Frontal cortex (tissue), 4 donors: Measurements from ENCODE around the gene IGFN1. TPM values are rescaled to one million over a fixed set of nuclear protein-coding genes. Genes with fewer than 3 reads are reported as not detected.

Experiments
- DNase-seq, 2 donors: peaks; one replicate each; pipeline ENCODE4 v3.0.0; 2012; ENCODE audit warnings: low spot score in 2 of 2
- FAIRE-seq: peaks from 2 replicates; lab custom pipeline; 2012; peaks lifted over from hg19 to GRCh38; lab: Jason Lieb, UNC
- total RNA-seq: library from RNA; depleted of rRNA; stranded (reverse); fragments of >200 nt; gene quantifications from one replicate; pipeline ENCODE4 v1.2.3, GENCODE V29; 2014
- donor health status: control.
- donor health status: control.
- donor health status: control.

IGFN1 gene
- total RNA-seq = under 0.01 TPM

DNA sequence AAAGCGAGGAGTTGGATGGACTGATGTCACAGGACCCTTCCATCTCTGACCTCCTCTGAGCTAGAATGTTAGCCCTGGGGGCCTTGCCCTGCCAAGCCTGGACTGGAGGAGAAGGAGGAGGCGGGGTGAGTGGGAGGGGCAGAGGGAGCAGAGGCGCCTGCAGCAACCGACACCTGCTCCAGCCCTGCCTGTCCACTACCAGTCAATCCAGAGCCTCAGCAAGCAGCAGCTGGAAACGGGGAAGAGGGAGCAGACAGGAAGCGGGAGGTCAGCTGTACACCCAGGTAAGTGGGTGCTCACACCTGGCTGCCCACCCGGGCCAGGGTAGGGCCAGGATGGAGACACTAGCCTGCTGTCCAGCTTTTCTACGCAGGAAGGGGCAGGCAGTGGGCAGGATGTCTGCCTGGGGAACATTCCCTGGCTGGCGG, at the start of gene IGFN1:
Gene IGFN1 (plus strand): TSS at position 201 of the 428 bp plus-strand sequence. CDS start 2,470 bp downstream, outside the sequence.
- FAIRE-seq (no peak), DNase-seq (no peak)

DNA sequence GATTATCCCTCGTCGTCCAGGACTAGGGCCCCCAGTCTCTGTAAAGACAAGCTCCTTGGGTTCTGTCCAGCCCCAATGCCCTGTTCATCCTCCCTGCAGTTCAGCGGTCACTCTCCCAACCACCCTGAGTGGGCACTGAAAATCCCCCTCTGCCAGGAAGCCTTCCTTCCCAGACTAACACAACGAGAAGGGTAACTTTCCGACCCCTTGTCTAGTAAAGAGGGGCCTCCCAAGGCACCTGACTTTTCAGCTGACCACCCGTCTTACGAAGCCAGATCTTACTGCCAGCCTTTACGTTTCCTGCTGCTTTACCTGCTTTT, 49.7 kb upstream of the IGFN1 start:
- FAIRE-seq (no peak), DNase-seq (no peak)

DNA sequence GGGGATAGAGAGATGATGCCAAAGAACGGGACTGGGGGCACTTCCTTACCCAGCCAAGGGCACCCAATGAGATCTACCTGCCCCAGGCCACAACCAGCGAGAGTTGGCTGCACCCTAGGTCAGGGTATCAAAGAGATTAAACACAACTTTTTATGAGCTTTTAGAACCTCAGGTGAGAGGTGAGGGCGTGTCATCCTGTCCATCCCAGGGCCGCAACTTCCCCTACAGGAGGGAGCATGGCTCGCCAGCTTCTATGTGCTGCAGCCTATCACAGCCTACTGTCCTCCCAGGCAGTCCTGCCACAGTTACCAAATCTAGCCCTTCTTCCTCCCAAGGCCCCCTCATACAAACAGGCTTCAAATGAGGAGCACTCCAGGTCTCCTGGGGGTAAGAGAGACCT, 49.2 kb upstream of the IGFN1 start:
- DNase-seq (no peak), FAIRE-seq (no peak)

DNA sequence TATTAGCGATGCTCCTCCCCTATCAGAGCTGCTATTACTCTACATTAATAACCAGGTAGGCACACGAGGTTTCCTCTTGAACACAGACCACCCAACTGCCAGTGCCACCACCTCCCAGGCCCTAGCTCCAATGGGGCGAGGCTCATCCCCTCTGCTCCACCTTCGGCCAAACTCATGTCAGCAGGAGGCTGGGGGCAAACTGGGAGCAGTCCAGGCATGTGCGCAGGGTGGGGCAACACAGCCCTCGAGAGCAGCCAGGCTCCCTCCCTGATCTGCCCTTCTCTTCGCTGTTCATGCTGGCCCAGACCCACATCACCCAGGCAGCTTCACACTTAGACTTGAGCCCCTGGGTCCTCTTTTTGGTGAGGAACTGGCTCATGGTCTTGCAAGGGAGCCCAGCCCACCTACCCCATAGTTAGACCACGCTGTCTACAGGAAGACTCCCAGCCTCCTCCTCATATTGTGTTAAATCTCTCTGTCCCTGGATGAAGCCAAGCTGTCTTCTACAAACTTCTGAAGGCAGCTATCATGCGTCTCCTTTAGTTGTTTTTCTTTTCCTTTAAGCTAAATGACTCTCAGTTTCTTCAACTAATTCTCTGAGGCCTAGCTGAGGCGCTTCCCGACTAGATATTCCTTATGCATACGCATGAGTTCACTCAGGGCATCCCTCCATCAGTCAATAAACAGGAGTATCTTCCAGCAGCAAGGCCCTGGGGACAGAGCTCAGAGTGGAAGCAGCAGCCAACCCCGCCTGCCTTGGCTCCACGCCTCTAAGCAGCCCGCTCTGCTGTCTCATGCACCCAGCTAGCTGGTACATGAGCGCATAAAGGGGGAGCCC, 48.4 kb upstream of the IGFN1 start:
- no peak for FAIRE-seq
- DNase-seq = no peak

DNA sequence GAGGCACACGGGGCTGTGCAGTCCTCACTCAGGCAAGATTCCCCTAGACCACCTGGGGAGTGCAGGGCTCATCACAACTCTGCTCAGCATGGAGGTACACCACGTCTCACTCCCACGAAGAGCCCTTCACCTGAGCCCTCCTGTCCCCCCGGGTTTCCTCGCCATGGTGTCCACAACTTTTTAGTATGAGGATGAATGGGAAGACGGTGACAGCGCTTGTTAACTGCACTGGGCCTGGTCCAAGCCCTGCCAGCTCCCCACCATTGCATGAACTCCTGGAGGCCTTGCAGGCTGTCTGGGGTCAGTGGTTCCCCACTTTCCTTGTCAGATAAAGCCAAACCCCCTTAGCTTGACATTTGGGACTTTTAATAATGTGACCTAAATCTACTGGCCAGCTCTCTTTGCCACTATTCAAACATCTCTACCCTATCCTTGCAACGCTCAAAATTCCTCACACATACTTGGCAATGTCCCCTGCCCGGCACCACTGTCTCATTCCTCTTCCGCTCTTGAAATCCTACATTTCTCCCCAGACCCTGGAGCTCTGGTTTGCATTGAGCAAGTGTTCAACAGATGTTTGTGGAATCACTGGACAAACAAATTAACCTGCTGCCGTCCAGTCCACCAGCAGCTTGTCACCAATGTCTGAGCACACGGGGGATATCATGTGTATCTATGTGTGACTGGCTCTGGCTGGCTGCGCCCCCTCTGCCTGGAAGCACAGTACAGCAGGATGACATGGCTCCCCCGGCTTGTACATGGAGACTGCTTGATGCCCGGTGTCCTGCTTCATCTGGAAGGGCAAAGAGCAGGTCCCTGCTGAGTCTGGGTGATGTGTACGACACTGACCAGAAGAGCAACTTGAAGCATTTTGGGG, 47.5 kb upstream of the IGFN1 start:
- DNase-seq = no peak
- FAIRE-seq = no peak

DNA sequence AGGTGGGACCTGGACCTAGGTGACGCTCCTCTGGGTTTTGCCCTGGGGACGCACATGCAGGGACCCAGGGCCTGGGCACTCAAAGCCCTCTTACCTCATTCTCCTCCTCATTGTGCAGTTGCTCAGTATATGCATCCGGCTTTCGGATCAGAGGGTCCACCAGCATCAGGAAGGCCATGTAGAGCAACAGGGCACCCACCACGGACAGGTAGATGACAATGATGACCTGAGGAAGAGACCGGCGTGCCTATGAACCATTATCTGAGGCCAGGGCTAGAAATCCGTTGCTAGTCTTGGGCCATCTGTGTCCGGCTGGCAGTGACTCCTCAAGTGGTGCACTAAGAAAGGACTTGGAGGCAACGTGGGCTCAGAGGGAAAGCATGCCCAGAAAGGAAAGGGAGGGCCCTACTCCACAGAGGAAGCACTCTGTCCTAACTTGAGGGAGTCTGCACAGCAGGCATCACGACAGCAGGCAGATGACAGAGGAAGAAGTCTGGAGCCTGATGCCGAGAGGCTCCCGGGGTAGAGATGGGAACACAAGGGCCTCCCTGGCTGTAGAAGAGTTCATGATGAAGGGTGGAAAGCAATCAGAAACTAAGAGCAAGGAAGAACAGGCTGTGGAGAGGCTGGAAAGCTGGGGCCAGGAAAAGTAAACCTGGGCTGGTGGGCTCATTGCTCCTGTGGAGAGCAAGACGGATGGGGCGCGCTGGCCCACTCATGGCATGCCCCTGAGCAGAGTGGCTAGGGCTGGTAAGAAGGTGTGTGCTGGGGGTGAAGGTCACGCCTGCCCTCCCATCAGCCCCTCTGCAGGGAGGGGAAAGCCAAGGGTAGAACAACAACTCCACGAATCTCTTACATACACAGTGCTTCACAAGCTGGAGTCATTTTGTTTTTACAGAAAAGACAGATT, 46.6 kb upstream of the IGFN1 start:
- FAIRE-seq (no peak), DNase-seq (no peak)

DNA sequence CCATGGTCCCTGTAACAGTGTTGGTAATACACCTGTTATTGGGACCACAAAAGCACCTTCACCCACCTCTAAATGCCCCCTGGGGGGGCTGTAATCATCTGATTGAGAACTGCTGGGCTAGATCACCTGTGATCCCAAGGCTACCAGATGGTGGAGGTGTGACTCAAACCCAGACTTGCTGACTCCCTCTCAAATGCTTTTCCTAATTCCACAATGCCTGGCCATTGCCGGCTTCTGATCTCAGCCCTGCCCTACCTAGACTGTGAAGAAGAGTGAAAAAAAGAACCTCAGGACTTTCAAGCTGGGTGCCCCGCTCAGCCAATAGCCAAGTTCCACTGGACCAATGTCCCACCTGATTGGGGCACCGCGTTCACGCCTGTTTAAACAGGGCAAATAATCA, 45.9 kb upstream of the IGFN1 start:
- no peak for FAIRE-seq
- DNase-seq = no peak

DNA sequence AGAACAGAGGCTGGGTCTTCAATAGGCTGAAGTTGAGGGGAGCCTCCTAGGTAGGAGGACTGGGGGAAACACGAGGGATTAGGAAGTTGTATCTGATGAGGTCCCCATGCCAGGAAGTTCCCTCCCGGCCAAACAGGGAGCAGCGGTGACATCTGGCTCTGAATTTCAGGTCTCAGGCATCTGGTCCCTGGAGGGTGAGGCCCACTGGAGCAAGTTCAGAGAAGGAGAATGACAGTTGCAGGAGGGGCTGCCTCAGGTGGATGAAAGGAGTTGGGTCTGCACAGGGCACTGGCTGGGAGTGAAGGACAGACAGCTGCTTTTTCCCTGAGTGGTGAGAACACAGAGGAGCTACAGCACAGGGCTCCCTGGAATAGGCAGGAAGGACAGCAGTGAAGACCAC, 45.5 kb upstream of the IGFN1 start:
- no peak for FAIRE-seq
- DNase-seq = no peak

DNA sequence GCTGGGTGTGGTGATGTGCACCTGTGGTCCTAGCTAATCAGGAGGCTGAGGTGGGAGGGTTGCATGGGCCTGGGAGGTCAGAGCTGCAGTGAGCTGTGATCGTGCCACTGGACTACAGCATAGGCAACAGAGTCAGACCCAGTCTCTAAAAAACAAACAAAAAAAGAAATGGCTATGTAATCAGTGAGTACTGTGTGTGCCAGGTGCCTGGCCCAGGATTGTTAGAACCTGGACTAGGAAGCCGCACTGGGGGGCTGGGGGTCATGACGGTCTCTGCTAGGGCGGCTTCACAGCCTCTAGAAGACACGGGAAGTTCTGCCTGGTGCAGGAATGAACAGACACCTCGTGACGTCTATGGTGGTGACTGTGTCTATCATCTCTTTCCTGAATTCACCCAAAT, 44.8 kb upstream of the IGFN1 start:
- FAIRE-seq = no peak
- no peak for DNase-seq

DNA sequence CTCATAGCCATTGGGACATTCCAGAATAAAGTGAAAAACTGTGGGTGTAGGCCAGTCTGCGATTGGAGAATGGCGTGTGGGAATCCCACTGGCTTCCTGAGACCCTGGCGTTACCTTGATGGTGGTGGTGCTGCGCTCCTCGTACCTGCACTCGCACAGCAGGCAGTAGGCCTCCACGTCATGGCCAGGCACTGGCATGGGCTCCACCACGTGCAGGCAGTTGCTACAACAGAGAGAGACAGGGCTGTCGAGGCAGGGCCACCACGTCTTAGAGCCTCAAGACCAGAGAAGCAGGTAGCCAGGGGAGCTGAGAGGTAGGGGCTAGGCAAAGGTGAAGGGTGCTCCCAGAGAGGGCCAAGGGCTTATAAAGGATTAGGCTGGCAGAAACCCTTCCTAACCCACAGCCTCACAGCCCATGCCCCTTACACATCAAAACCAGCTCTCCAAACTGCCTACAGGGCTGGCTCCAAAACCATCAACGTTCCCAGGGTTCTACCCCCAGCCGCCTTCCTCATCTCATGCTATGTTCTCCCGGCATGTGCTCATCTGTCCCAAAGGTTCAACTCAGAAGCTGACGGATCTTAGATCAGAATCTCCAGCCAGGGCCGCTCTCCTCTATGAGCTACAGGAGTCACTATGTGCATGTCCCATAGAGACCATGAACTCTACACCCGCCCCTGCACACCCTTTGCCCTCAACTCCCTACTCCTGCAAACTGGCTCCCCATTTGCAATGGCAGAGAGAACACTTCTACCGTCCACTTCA, 43.8 kb upstream of the IGFN1 start:
- FAIRE-seq = no peak
- no peak for DNase-seq

DNA sequence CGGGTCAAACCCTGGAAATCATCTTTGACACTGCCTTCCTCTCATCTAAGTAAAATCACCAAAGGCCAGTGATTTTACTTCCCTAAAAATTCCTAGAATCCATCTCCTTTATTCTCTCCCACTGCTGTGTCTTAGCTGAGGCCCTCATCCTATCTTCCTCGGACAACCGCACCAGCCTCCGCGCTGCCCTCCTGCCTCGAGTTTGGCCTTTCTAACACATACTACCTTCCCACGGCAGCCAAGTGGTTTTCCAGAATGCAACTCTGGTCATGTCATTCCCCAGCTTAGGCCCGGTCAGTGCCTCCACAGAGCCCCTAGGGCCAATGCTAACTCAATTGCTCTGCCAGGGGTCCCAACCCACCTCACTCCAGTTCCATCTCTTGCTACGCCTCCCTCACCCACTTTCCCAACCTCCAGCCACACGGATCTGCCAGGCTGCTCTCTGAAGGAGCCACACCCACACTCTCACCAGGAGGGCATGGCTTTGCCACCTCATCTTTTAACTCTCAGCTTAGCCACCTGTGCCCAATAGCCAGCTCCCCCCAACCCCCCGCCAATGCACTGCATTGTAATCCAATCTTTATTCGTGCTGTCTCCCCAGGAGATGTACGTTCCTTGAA, 43.1 kb upstream of the IGFN1 start:
- FAIRE-seq = no peak
- DNase-seq = no peak

DNA sequence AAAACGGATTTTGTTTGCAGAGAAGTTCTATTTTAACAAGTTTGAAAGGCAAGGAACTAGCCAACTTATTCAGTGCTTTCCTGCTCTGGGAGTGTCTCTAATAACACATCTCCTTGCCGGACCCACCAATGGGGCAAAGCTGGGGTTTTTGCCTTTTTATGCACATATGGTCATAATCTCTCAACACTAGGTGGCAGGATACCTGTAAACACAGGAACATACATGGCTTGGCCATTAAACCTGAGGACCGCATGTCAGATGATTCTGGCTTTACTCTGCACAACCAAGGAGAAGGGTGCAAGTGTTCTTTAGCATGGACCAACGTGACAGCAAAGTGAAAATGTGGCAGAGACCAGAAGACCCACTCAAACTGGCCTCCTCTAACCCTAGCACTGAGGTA, 41.2 kb upstream of the IGFN1 start:
- no peak for FAIRE-seq
- no peak for DNase-seq

DNA sequence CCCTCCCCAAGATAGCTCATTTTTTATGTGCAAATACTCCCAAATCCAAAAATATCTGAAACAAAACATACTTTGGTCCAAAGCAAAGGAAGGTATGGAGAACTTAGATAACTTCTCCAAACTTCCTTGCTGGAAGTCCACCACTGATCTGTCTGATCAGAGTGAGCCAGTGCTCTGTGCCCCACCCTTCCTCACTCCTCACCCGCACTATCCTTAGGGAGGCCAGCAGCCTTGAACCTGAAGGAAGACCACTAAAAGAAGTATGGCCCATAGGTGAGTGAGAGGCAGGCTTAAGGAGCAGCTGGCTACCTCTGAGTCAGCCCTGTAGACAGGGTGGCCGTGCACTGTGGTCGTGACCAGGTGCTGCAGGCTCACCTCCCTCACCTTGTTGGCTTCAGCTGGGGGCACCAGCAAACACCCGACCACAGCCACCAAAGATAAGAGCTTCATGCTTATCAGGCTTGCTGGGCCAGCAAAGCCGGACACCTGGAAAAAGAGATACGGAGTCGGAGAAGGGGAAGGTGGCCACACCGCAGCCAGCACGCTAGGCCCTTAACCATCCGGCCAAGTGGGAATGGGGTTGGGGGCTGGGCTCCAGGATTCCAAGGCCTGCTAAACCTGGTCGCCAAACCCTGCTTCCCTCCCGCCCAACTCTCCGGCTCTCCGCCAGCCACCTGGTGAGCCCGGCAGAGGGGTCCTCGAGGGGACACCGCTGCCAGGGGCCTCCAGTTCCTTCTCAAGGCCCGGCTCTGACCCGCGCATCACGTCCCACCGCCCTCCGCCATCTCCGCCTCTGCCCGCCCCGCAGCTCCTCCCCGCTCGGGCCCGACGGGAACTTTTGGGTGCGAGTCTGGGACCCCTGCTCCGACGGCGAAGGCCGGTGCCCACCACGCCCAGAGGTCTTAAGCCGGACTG, 36.9 kb upstream of the IGFN1 start:
- FAIRE-seq (no peak), DNase-seq (no peak)

DNA sequence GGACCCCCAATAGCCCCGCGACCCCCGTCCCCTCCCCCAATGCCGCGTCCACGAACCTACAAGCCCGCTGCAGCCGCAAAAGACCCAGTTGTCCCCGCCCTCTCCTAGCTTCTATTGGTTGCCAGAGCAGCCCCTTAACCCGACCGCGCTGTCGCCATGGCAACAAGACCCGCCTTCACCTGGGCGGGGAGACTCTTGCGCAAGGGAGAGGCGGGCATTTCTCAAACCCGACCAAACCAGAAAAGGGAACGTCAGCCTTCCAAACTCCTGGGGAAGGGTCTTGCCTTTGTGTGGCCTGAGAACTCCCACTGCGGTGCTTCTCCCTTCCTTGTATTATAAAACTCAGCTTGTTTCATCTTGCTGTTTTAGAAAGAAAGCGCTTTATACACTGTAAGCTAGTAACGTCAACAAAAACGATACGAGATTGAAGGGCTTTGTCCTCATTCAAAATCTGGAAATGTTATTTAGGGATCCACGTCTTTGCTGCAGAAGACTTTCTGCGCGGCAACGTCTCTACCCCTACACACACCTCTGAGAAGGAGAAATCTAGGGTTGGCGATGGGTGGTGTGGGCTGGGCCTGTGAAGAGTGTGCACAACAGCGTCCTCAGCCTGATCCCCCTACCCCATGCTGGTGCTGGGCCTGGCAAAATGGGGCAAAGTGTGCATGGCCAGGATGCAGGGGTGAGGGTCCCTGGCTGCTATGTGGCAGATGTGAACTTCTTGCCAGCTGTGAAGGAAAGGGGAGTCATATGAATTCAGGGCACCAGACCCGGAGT, 36.0 kb upstream of the IGFN1 start, which contains the start of gene TMEM9:
Gene TMEM9 (minus strand): TSS at position 86 of the 777 bp plus-strand sequence. CDS start 551 bp downstream, outside the sequence.
- DNase-seq (peak; percentile 93 to 97), FAIRE-seq (no peak)

DNA sequence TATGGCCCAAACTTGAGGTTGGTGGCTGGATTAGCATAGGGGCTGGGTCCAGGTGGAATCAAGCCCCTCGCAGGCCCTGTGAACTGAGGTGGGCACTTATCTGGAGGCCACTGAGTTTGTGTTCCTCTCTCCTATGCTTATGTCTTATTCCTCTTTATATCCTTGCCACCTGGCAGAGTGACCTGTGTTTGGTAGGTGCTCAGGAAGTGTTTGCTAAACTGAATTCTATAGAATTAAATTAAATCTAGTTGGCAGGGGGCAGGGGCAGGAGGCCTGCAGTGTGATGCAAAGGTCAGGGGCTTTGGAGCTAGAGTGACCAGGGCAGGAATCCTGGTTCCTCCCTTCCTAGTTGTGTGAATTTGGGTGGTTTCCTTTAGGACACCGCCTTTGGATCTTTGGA, 35.3 kb upstream of the IGFN1 start:
- no peak for FAIRE-seq
- no peak for DNase-seq

DNA sequence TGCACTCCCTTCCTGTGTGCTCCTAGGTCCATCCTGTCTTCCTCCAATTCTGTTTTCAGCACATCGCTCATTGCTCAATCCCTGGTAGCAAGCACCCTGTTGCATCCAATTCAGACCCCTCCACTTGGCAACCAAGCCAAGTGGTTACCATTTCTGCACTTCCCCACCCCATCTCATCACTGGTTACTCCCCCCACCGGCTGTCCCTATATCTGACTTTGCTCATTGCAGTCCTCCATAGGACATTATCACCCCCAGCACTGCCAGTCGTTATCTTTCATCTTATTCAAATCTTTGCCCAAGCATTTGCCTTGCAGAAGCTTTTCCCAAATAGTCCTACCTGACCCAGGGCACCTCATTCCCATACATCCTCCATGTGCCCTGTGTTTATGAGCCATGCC, 34.3 kb upstream of the IGFN1 start:
- no peak for DNase-seq
- no peak for FAIRE-seq

DNA sequence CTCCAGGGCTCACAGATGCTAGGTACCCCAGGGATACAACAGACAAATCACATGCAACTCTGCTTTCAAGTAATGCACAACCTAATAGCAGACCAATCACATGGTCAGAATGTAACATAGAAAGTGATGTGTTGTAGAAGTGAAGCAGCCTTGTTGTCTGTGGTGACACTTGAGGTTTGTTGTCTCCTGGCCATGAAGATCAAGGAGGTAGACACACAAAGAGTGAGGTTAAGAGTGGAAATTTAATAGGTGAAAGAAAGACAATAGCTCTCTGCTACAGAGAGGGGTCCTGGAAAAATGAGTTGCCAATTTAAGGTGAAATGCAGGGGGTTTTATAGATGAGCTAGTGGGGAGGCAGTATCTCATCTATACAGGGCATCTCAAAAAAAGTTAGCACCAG, 33.8 kb upstream of the IGFN1 start:
- DNase-seq = no peak
- no peak for FAIRE-seq
